Coronary artery (tissue), 2 donors: ENCODE measurements around the gene TMCO4.

ENCODE experiments used
- DNase-seq: peaks from one replicate; pipeline ENCODE4 v3.0.0-alpha.2; 2017; ENCODE audit warnings: low spot score
- H3K27ac ChIP-seq, 2 donors: fragments of 200-600 bp; sonication (generic); one replicate each; pipeline ENCODE4 v1.5.1; 2016 to 2019
- H3K4me3 ChIP-seq: fragments of 200-600 bp; sonication (generic); 2 replicates; pipeline ENCODE4 v1.5.1; 2016; ENCODE audit warnings: mild to moderate bottlenecking, moderate library complexity
- TF ChIP-seq, protein P1 (sequence below): fragments of 200-600 bp; sonication (generic); IDR thresholded peaks from one replicate; pipeline ENCODE4 v1.5.1; 2019; ENCODE audit warnings: antibody characterized with exemption

The TMCO4 gene

DNA sequence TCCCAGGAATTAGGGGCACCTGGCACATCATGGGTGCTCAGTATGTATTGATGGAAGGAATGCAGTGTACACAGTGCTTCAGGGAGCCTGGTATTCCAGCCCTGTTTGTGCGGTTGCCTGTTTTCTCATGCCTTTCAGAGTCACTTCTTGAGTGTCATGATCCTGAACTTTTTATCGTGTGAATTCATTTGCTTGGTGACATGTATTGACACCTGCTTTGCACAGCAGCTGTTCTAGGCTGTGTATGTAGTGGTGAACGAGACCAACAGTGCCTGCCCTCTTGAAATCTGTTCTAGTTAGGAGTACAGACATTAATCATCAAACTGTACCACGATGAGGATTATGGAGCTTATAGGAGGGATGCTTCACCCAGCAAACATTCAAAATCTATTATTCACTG is 128.9 kb downstream of the TMCO4 start:
- DNase-seq: no peak
- Histone ChIP-seq H3K27ac (no peak overlapping the region), H3K4me3 (no peak overlapping the region)
- TF ChIP-seq, protein P1, sequence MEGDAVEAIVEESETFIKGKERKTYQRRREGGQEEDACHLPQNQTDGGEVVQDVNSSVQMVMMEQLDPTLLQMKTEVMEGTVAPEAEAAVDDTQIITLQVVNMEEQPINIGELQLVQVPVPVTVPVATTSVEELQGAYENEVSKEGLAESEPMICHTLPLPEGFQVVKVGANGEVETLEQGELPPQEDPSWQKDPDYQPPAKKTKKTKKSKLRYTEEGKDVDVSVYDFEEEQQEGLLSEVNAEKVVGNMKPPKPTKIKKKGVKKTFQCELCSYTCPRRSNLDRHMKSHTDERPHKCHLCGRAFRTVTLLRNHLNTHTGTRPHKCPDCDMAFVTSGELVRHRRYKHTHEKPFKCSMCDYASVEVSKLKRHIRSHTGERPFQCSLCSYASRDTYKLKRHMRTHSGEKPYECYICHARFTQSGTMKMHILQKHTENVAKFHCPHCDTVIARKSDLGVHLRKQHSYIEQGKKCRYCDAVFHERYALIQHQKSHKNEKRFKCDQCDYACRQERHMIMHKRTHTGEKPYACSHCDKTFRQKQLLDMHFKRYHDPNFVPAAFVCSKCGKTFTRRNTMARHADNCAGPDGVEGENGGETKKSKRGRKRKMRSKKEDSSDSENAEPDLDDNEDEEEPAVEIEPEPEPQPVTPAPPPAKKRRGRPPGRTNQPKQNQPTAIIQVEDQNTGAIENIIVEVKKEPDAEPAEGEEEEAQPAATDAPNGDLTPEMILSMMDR: no peak

DNA sequence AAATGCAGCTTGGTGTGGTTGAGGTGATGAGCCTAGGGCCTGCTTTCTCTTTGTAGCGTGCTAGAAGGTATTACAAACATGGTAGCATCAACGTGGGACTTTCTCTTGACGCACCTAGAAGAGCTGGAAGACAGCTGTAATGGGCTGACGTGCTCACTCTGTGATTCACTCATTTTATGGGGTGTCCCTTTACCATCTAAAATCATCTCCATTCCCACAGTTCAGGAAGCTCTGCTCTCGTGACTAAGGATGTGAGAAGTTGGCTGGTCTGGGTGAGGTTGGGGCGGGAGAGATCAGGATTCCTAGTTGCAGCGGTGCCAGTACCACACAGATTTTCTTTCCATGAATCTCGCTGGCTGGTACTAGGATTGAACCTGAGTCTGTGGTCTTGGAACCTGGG is 130.8 kb downstream of the TMCO4 start:
- TF ChIP-seq, protein P1: no peak
- no peak overlapping the region for H3K27ac ChIP-seq
- DNase-seq: no peak
- no peak overlapping the region for H3K4me3 ChIP-seq

DNA sequence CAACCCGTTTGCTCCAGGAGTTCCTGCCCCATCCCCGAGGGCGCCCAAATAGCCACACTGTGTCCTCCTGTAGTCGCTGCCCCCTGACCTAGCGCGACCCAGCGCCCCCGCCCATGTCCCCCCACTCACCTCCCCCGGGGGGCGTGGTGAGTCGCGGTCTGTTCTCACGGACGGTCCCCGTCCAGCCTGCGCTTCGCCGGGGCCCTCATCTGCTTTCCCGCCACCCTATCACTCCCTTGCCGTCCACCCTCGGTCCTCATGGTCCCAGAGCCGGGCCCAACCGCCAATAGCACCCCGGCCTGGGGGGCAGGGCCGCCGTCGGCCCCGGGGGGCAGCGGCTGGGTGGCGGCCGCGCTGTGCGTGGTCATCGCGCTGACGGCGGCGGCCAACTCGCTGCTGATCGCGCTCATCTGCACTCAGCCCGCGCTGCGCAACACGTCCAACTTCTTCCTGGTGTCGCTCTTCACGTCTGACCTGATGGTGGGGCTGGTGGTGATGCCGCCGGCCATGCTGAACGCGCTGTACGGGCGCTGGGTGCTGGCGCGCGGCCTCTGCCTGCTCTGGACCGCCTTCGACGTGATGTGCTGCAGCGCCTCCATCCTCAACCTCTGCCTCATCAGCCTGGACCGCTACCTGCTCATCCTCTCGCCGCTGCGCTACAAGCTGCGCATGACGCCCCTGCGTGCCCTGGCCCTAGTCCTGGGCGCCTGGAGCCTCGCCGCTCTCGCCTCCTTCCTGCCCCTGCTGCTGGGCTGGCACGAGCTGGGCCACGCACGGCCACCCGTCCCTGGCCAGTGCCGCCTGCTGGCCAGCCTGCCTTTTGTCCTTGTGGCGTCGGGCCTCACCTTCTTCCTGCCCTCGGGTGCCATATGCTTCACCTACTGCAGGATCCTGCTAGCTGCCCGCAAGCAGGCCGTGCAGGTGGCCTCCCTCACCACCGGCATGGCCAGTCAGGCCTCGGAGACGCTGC is 133.9 kb downstream of the TMCO4 start:
- no peak for DNase-seq
- TF ChIP-seq, protein P1: no peak
- Histone ChIP-seq H3K4me3 (peak overlapping the region; percentile 55), H3K27ac (no peak overlapping the region)

DNA sequence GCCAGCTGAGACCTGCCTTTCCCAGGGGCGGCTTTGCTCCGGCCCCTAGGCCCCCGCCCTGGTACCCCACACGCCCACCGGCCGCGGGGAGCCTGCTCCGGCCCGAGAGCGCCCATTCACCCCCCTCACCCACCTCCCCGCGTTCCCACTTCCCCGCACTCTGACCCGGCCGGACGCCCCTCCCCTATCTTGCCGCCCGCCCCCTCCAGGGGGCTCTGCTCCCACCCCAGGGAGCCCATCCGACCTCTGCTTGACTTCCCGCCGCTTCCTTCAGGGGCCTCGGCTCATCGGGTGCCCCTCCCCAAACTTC is 134.6 kb downstream of the TMCO4 start:
- H3K27ac ChIP-seq: no peak overlapping the region
- DNase-seq: no peak
- TF ChIP-seq, protein P1: no peak
- H3K4me3 ChIP-seq: peak overlapping the region; percentile 55

DNA sequence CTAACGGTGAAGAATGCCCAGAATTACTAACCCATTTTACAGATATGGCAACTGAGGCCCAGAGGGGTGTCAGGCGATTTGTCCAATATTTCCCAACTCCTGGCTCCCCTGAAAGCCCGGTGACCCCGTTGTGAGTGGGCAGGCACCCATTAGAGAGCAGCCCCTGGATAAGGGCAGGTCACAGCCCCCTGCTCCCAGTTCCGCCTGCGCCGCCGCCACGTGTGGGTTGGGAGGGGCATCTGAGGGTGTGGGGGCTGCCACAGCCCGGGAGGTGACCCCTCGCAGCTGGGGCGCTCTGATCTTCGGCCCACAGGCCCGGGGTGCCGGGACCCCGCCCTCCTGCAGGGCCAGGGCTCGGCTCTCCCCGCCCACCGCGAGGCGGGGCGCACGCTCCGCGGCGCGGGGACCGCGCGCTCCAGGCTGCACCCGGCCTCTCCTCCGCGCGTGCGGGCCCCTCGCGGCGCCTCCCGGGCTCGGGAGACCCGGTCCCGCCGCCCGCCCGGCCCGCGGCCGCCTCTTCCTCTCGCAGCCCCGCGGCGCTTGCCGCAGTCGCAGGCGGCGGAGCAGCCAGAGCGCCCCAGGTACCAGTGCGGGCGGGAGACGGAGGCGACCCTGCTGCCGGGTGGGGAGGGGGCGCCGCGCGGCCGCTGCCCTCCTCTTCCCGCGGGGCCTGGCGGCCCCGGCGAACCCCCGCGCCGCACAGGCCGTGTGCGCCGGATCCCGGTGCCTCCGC is 135.1 kb downstream of the TMCO4 start, which contains the start of gene HTR6:
Gene HTR6 (plus strand): TSS at position 423 of the 733 bp plus-strand sequence. CDS start 879 bp downstream, outside the sequence.
- TF ChIP-seq, protein P1: no peak
- no peak within 1 kb of the TSS for H3K27ac ChIP-seq
- no peak for DNase-seq
- peak within 1 kb of the TSS; percentile 55 for H3K4me3 ChIP-seq

DNA sequence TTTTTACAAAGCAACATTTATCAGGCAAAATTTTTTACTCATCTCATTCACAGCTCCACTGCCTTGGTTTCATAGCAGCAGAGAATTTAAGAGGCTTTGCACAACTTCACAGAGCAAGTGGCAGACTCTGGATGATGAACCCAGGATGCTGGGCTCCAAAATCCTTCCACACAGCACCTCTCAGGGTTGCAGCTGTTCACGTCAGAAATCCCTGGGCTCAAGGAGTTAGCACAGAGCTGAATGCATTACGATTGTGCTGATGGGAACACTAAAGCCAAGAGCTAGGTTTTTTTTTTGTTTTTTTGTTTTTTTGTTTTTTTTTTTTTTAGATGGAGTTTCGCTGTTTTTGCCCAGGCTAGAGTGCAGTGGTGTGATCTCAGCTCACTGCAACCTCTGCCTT is 137.4 kb downstream of the TMCO4 start:
- DNase-seq: no peak
- TF ChIP-seq, protein P1: no peak
- Histone ChIP-seq H3K4me3 (no peak overlapping the region), H3K27ac (no peak overlapping the region)
